T-helper 2 cell (primary cell): ENCODE measurements around the gene HSD3B7.

Experiments used
- DNase-seq, 5 experiments: peaks; one replicate each; pipeline versions ENCODE4 v3.0.0 to v3.0.0-alpha.2; 2012 to 2022

The HSD3B7 gene

DNA sequence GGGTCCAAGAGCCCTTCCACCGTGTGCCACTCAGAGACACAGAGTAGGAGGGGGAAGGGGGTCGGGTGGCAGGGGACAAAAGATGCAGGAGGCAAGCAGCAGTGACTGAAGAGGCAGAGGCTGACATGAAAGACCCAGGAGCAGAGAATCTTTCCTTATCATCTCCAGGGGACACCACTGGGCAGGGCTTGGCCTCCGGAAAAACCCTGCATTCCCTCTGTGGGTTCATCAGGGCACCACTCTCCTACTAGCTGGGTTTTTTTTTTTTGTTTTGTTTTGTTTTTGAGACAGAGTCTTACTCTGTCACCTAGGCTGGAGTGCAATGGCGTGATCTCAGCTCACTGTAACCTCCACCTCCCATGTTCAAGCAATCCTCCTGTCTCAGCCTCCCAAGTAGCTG, 46.3 kb downstream of the HSD3B7 start:
- DNase-seq = no peak

GRCh38 chr16:31032736-31033708, 48.0 kb downstream of the HSD3B7 start, which contains the start of gene STX4:
Gene STX4, plus strand, starts transcription at chr16:31033558. Its CDS starts 248 bp downstream, at chr16:31033806.
- peak; percentile 94 to 99 (median 99) for DNase-seq

DNA sequence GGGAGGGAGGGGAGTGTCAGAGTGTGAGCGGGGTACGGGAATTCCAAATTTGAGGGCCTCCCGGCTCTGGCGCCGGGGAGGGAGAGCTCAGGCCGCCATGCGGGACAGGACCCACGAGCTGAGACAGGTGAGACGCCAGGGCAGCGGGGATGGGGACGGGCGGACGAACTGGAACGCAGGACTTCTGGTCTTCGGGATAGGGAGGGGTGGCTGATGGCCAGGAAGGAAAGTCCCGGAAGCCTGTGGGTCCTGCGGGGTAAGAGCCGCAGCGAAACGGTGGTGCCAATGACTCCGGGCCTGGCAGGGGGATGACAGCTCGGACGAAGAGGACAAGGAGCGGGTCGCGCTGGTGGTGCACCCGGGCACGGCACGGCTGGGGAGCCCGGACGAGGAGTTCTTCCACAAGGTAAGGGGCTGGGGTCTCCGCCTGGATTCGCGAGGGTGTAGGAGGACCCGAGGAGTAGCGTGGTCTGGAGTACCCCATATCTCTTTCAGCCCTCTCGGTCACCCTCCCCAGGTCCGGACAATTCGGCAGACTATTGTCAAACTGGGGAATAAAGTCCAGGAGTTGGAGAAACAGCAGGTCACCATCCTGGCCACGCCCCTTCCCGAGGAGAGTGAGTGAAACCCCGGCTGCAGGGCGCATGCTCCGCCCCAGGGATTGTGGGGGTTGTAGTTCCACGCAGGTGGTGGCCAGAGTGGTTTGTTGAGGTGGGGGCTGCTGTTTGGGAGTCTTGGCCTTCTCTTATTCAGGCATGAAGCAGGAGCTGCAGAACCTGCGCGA, 48.9 kb downstream of the HSD3B7 start:
- peak; percentile 71 to 88 (median 82) for DNase-seq

DNA sequence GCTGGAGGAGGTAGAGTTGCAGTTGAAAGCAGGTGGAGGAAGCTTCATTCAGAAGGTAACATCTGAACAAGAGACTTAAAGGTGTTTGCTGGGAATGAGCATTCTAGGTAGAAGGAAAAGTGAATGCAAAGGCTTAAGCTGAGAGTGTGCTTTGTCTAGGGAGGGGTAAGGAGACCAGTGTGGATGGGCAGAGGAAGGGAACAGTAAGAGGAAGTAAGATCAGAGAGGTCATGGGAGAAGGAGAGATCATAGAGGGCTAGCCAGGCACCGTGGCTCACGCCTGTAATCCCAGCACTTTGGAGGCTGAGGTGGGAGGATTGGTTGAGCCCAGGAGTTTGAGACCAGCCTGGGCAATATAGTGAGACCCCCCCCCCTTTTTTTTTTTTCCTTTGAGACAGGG, 51.7 kb downstream of the HSD3B7 start:
- DNase-seq = no peak
